SU-DHL-6 (cell line): ENCODE results near the gene ARF4.

Source experiments
- EZH2phosphoT487 ChIP-seq: fragments of 200-600 bp; sonication (generic), shearing (Covaris generic); conservative IDR thresholded peaks from 2 replicates; pipeline ENCODE4 v1.6.1; 2018; ENCODE audit warnings: mild to moderate bottlenecking, antibody characterized with exemption, low read length, moderate library complexity, mixed read lengths
- TF ChIP-seq, protein P1 (sequence below): fragments of 200-600 bp; sonication (generic); IDR thresholded peaks from one replicate; pipeline ENCODE4 v1.5.1; 2017; ENCODE audit warnings: antibody characterized with exemption, mild to moderate bottlenecking, low read length, moderate library complexity; ENCODE audit not compliant: insufficient read depth, poor library complexity, severe bottlenecking

DNA sequence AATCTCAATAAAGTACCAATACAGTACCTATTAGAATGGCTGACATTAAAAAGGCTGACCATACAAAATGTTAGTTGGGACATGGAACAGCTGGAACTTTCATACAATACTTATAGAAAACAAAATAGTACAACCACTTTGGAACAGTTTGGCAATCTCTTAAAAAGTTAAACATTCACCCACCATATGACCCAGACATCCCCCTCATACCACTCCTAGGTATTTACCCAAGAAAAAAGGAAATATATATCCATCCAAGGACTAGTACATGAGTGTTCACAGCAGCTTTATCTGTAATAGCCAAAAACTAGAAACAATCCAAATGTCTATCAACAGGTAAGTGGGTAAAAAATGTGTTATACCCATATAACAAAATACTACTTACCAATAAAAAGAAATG lies 25.2 kb upstream of the ARF4 start:
- TF ChIP-seq, protein P1, sequence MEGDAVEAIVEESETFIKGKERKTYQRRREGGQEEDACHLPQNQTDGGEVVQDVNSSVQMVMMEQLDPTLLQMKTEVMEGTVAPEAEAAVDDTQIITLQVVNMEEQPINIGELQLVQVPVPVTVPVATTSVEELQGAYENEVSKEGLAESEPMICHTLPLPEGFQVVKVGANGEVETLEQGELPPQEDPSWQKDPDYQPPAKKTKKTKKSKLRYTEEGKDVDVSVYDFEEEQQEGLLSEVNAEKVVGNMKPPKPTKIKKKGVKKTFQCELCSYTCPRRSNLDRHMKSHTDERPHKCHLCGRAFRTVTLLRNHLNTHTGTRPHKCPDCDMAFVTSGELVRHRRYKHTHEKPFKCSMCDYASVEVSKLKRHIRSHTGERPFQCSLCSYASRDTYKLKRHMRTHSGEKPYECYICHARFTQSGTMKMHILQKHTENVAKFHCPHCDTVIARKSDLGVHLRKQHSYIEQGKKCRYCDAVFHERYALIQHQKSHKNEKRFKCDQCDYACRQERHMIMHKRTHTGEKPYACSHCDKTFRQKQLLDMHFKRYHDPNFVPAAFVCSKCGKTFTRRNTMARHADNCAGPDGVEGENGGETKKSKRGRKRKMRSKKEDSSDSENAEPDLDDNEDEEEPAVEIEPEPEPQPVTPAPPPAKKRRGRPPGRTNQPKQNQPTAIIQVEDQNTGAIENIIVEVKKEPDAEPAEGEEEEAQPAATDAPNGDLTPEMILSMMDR = no peak
- no peak for TF ChIP-seq EZH2phosphoT487
